Loucy (cell line): Measurements from ENCODE around the gene LRRC73.

Source experiments
- H2AFZ ChIP-seq: fragments of 200-600 bp; sonication (generic); 2 replicates; pipeline ENCODE4 v1.6.0; 2016; ENCODE audit warnings: antibody characterized with exemption, mild to moderate bottlenecking, low read length, moderate library complexity
- H3F3A ChIP-seq: fragments of 200-600 bp; 2 replicates; pipeline ENCODE4 v1.6.0; 2016; ENCODE audit warnings: antibody characterized with exemption, low read depth, mild to moderate bottlenecking
- H3K27me3 ChIP-seq: fragments of 200-600 bp; sonication (generic); 2 replicates; pipeline ENCODE4 v1.6.1; 2014; ENCODE audit warnings: low read length, mild to moderate bottlenecking; ENCODE audit not compliant: insufficient read depth, poor library complexity, severe bottlenecking
- H3K36me3 ChIP-seq: fragments of 200-600 bp; sonication (generic); 2 replicates; pipeline ENCODE4 v1.6.1; 2016; ENCODE audit warnings: low read length; ENCODE audit not compliant: insufficient read depth
- H3K4me1 ChIP-seq: fragments of 200-600 bp; sonication (generic); 2 replicates; pipeline ENCODE4 v1.5.1; 2014; ENCODE audit warnings: low read length, mild to moderate bottlenecking; ENCODE audit not compliant: insufficient read depth, poor library complexity, severe bottlenecking
- H3K4me2 ChIP-seq: fragments of 200-600 bp; sonication (generic); 2 replicates; pipeline ENCODE4 v1.6.0; 2014; ENCODE audit warnings: antibody characterized with exemption, low read length, low read depth, mild to moderate bottlenecking; ENCODE audit not compliant: poor library complexity, severe bottlenecking
- H3K4me3 ChIP-seq: fragments of 200-600 bp; sonication (generic); 2 replicates; pipeline ENCODE4 v1.5.1; 2014; ENCODE audit warnings: low read length, mild to moderate bottlenecking, mixed read lengths; ENCODE audit not compliant: poor library complexity, severe bottlenecking
- H3K79me2 ChIP-seq: fragments of 200-600 bp; sonication (generic); 2 replicates; pipeline ENCODE4 v1.6.1; 2014; ENCODE audit warnings: low read length; ENCODE audit not compliant: insufficient read depth
- H3K9ac ChIP-seq: fragments of 200-600 bp; sonication (generic); 2 replicates; pipeline ENCODE4 v1.6.0; 2014; ENCODE audit warnings: mild to moderate bottlenecking, low read depth, low read length, moderate library complexity; ENCODE audit not compliant: poor library complexity, severe bottlenecking
- H3K9me2 ChIP-seq: fragments of 200-600 bp; sonication (generic); replicated peaks from 2 replicates; pipeline ENCODE4 v1.6.1; 2016; ENCODE audit warnings: low read depth, low read length, mixed read lengths
- H3K9me3 ChIP-seq: fragments of 200-600 bp; sonication (generic); 2 replicates; pipeline ENCODE4 v1.6.1; 2014; ENCODE audit warnings: mild to moderate bottlenecking, antibody characterized with exemption, low read length, low read depth; ENCODE audit not compliant: insufficient read depth
- H4K20me1 ChIP-seq: fragments of 200-600 bp; sonication (generic); 2 replicates; pipeline ENCODE4 v1.6.0; 2014; ENCODE audit warnings: antibody characterized with exemption, low read length, mild to moderate bottlenecking; ENCODE audit not compliant: insufficient read depth, poor library complexity, severe bottlenecking
- CTCF ChIP-seq: fragments of 200-600 bp; sonication (generic); conservative IDR thresholded peaks from 2 replicates; pipeline ENCODE4 v1.5.1; 2014; ENCODE audit warnings: mild to moderate bottlenecking, antibody characterized with exemption, low read length
- EZH2phosphoT487 ChIP-seq: fragments of 200-600 bp; IDR thresholded peaks from 2 replicates; pipeline ENCODE4 v1.6.1; 2018; ENCODE audit warnings: antibody characterized with exemption, mild to moderate bottlenecking, moderate library complexity, borderline replicate concordance

Gene LRRC73

GRCh38 chr6:43497689-43498088 lies 12.5 kb downstream of the LRRC73 start:
- no peak overlapping the region for H3K9ac ChIP-seq
- no peak overlapping the region for H2AFZ ChIP-seq
- H3K9me3 ChIP-seq, result no peaks in the 10 kb centered on the region
- H3K4me1 ChIP-seq, result peaks cover 9% of the 10 kb centered on the region
- TF ChIP-seq EZH2phosphoT487 (no peak), CTCF (no peak)
- no peak overlapping the region for H3K4me3 ChIP-seq
- H3K4me2 ChIP-seq, result no peak overlapping the region
- H3K9me2 ChIP-seq, result no peaks in the 10 kb centered on the region
- H3K36me3 ChIP-seq, result peaks cover 41% of the 10 kb centered on the region; the same call in 1 of the 2 replicates
- H4K20me1 ChIP-seq, result no peaks in the 10 kb centered on the region
- H3F3A ChIP-seq, result no peaks in the 10 kb centered on the region
- no peaks in the 10 kb centered on the region for H3K27me3 ChIP-seq
- H3K79me2 ChIP-seq, result no peaks in the 10 kb centered on the region

- Histone ChIP-seq H3K4me2 (no peak overlapping the region), H3K36me3 (peaks cover 36% of the 10 kb centered on the region; the same call in 1 of the 2 replicates), H3K9me3 (no peaks in the 10 kb centered on the region), H3F3A (no peaks in the 10 kb centered on the region), H3K9me2 (no peaks in the 10 kb centered on the region), H4K20me1 (no peaks in the 10 kb centered on the region), H3K79me2 (no peaks in the 10 kb centered on the region), H2AFZ (no peak overlapping the region), H3K9ac (no peak overlapping the region), H3K4me3 (no peak overlapping the region), H3K27me3 (no peaks in the 10 kb centered on the region), H3K4me1 (peaks cover 9% of the 10 kb centered on the region)
- no peak for TF ChIP-seq CTCF
- no peak for TF ChIP-seq EZH2phosphoT487
Measured at GRCh38 chr6:43497129-43497396, 13.1 kb downstream of the LRRC73 start.

- H3K9me2 ChIP-seq, result no peaks in the 10 kb centered on the region
- H3K4me3 ChIP-seq, result no peak overlapping the region
- H3F3A ChIP-seq, result no peaks in the 10 kb centered on the region
- H4K20me1 ChIP-seq, result no peaks in the 10 kb centered on the region
- peaks cover 9% of the 10 kb centered on the region for H3K4me1 ChIP-seq
- no peaks in the 10 kb centered on the region for H3K27me3 ChIP-seq
- peaks cover 31% of the 10 kb centered on the region; the same call in 1 of the 2 replicates for H3K36me3 ChIP-seq
- H3K4me2 ChIP-seq, result no peak overlapping the region
- peak; percentile 43 for TF ChIP-seq CTCF
- no peak for TF ChIP-seq EZH2phosphoT487
- H3K9ac ChIP-seq, result no peak overlapping the region
- H3K79me2 ChIP-seq, result no peaks in the 10 kb centered on the region
- H3K9me3 ChIP-seq, result no peaks in the 10 kb centered on the region
- H2AFZ ChIP-seq, result no peak overlapping the region
Measured at GRCh38 chr6:43496370-43497128, 13.6 kb downstream of the LRRC73 start.
